Measurements from ENCODE around the gene PTP4A2. TPM values are rescaled to one million over a fixed set of nuclear protein-coding genes. Genes with fewer than 3 reads are reported as not detected.
A peak's percentile ranks its signal among the peaks of the same experiment; 100 is the strongest.

Gene PTP4A2
- total and polyA plus RNA-seq, 8 donors, result 78.6 to 330 (median 167) TPM

- intact Hi-C loops (cut with DNase I; ENCODE audit: low total_unique reads), result no loop called here
- DNase-seq, result peak; percentile 73 to 88
- 48 to 59% (median 51%) methylated on average over 16 of the region's 16 CpGs for WGBS, 5 donors
- peaks cover 47 to 78% (median 68%) of the 10 kb centered on the region in 4 donors for H3K4me1 ChIP-seq
- H3K4me3 ChIP-seq, result no peak overlapping the region
- peak in 5 of 7 experiments; percentile 13 to 60 (median 42) for TF ChIP-seq CTCF (IDR thresholded peaks at IDR 0.05)
- TF ChIP-seq EP300 (IDR thresholded peaks at IDR 0.05), result no peak
- TF ChIP-seq POLR2AphosphoS5 (IDR thresholded peaks at IDR 0.05), result peak in 2 of 3 donors; percentile 42 to 53
- no peaks in the 10 kb centered on the region for H3K36me3 ChIP-seq
- H3K27me3 ChIP-seq, result no peaks in the 10 kb centered on the region
- H3K27ac ChIP-seq, result peak overlapping the region; percentile 93 to 99 (median 98)
- H3K9me3 ChIP-seq, result no peaks in the 10 kb centered on the region
Observed at GRCh38 chr1:31939484-31940329, 1.5 kb upstream of the PTP4A2 start.

DNA sequence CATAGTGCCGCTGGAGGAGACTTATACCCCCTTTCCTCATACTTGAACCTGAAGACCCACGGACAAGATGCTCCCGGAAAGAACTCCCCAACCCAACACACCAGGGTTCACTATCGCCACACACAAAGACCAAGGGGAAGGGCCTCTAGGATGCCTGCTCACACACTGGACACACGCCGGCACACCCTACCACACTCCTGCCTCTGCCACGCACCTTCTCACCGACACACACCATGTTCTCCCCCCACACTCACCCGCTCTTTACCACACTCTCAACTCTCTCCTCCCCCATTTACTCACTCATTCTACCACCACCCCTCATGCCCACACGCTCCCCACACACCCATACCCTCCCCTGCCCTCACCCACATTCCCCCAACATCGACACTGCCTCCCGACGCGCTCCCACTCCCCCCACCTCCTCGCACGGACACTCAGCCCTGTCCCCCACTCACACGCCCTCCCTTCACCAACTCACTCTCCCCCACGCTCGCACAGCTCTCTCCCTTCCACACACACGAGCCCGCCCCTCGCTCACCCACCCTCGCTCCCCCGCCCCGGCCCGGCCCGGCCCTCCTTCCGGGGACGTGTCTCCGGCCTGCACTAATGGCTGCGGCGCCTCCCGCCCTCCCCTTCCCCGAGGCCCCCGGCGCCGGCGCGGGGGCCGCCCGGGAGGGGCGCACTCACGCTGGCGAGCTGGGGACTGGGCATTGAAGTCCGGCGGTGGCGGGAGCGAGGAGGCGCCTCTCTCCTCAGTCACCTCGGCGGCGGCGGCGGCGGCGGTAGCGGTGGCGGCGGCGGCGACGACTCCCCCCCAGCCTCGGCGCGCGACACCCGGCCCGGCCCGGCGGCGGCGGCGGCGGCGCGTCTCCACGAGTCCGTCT lies 626 bp downstream of the PTP4A2 start:
- Histone ChIP-seq H3K36me3 (no peaks in the 10 kb centered on the region), H3K9me3 (no peaks in the 10 kb centered on the region), H3K4me1 (peaks cover 54 to 78% (median 70%) of the 10 kb centered on the region in 4 donors), H3K27me3 (no peaks in the 10 kb centered on the region), H3K27ac (peak overlapping the region; percentile 93 to 99 (median 98)), H3K4me3 (peak overlapping the region; percentile 69 to 88 (median 76))
- no peak for TF ChIP-seq POLR2AphosphoS5 (IDR thresholded peaks at IDR 0.05)
- peak in 1 of 4 donors; percentile 42 for TF ChIP-seq POLR2A (IDR thresholded peaks at IDR 0.05)
- TF ChIP-seq EP300 (IDR thresholded peaks at IDR 0.05), result no peak
- no peak for TF ChIP-seq CTCF (IDR thresholded peaks at IDR 0.05)
- peak; percentile 79 to 94 for DNase-seq
- intact Hi-C loops (cut with DNase I; ENCODE audit: low total_unique reads), result no loop called here
- WGBS, 5 donors, result 0 to 1% (median 1%) methylated on average over 24 to 71 of the region's 78 CpGs

DNA sequence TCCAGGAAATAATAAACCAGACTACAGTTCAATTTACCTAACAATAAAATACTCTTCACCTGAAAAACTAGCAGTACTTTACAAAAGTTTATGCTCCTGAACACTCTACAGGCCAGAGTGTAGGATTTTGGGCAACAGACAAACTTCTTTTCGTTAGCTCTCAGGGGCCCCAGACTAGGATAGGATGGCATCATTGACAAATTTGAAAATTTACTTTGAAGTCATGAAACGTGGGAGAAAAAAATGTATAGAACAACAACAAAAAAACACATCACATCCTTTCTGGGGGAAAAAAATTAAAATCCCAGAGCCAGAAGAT lies 1.2 kb downstream of the PTP4A2 start:
- TF ChIP-seq POLR2AphosphoS5 (IDR thresholded peaks at IDR 0.05) (no peak), EP300 (IDR thresholded peaks at IDR 0.05) (no peak), CTCF (IDR thresholded peaks at IDR 0.05) (no peak), POLR2A (IDR thresholded peaks at IDR 0.05) (no peak)
- DNase-seq, result no peak
- Histone ChIP-seq H3K27ac (peak overlapping the region in 4 of 5 donors; percentile 93 to 99 (median 98)), H3K27me3 (no peaks in the 10 kb centered on the region), H3K4me3 (peak overlapping the region; percentile 69 to 88 (median 76)), H3K36me3 (no peaks in the 10 kb centered on the region), H3K4me1 (peaks cover 58 to 78% (median 71%) of the 10 kb centered on the region in 4 donors), H3K9me3 (no peaks in the 10 kb centered on the region)
- intact Hi-C loops (cut with DNase I; ENCODE audit: low total_unique reads), result no loop called here
- WGBS, 5 donors, result 0 to 3% (median 1%) methylated on average over 2 of the region's 2 CpGs

DNA sequence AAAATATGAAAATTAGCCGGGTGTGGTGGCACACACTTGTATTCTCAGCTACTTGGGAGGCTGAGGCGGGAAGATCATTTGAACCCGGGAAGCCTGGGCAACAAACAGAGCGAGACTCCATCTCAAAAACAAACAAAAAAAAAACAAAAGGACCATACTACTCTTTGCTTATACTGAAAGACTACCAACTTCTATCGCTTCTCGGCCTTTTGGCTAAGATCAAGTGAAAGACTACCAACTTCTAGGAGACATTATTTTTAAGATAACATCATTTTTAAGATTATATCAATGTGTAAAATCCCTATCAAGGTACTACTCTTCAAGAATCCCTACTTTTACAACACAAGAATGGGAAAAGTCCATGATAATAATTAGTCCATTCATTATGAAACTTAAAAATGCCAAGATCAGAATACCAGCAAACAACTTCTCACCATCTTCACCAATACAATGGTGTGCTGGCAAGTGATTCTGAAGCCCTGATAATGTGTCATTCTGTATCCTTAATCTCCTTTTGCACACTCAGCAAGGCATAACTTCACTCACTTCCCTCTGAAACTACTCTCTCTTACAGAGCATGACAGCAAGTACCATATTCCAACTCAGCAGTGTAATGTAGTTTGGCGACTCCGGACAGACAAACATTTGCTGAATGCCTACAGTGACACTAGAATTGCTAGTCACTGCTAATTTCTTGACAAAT lies 1.7 kb downstream of the PTP4A2 start:
- intact Hi-C loops (cut with DNase I; ENCODE audit: low total_unique reads), result no loop called here
- H3K27me3 ChIP-seq, result no peaks in the 10 kb centered on the region
- peak overlapping the region; percentile 69 to 88 (median 76) for H3K4me3 ChIP-seq
- H3K9me3 ChIP-seq, result no peaks in the 10 kb centered on the region
- peak in 2 of 3 donors; percentile 24 to 36 for TF ChIP-seq POLR2AphosphoS5 (IDR thresholded peaks at IDR 0.05)
- TF ChIP-seq POLR2A (IDR thresholded peaks at IDR 0.05), result no peak
- no peak for TF ChIP-seq CTCF (IDR thresholded peaks at IDR 0.05)
- no peak for TF ChIP-seq EP300 (IDR thresholded peaks at IDR 0.05)
- 53 to 59% (median 53%) methylated on average over 8 of the region's 8 CpGs for WGBS, 5 donors
- peak overlapping the region; percentile 40 to 99 (median 97) for H3K27ac ChIP-seq
- peaks cover 63 to 79% (median 76%) of the 10 kb centered on the region in 4 donors for H3K4me1 ChIP-seq
- no peaks in the 10 kb centered on the region for H3K36me3 ChIP-seq
- DNase-seq, result peak in 1 of 2 donors; percentile 65
